Activated CD4-positive, CD25-positive, alpha-beta regulatory T cell treated with anti-CD3 and anti-CD28 coated beads, Interleukin-2, amount 50 U/mL, for 24 hours (primary cell): Measurements from ENCODE around the gene CD7.
"Not testable (repeated sequence)": the region's sequence is repeated elsewhere in the genome, so short reads cannot be mapped to it uniquely, and the experiment has no call there.

Experiments used
- ATAC-seq, 2 donors: fragments of 150-1000 bp; cut with Tn5 transposase; one replicate each; pipeline ENCODE4 v1.10.0; 2021; ENCODE audit warnings: mild to moderate bottlenecking in 1 of 2, moderate library complexity in 1 of 2

The CD7 gene

DNA sequence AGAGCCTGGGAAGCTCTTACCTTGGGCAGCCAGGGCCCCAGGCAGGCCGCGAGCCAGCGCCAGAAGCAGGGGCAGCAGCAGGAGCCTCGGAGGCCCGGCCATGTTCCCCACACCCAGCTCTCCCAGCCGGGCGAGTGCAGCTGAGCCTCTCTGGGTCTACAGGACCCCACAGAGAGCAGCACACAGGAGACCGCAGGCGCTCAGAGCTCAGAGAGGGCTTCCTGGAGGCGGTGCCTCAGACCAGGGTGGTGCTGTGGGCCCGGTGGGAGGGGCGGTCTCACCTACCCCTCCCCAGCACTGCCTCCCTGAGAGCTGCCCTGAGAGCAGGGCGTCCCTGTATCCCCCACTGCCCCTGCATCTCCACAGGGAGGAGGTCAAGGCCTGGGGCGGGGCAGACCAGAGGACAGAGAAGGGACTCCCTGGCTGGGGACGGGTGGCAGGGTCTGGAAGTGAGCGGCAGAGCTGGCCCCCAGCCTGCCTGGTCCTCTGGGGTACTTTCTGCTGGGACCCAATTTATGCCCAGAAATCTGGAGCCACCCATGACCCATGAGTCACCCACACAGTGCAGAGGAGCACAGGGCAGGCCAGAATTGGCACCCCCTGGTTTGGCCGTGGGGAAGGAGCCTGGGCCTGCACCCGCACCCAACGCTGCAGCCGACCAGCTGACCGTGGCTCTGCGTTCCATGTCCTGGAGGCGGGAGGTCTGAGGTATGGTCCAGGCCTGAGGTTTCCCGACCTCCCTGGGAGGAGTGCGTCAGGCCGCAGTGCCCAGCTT, at the start of gene CD7:
Gene CD7 (minus strand): TSS at position 215 of the 775 bp plus-strand sequence. CDS start 113 bp downstream, at position 102.
- ATAC-seq = peak; percentile 70 to 76

DNA sequence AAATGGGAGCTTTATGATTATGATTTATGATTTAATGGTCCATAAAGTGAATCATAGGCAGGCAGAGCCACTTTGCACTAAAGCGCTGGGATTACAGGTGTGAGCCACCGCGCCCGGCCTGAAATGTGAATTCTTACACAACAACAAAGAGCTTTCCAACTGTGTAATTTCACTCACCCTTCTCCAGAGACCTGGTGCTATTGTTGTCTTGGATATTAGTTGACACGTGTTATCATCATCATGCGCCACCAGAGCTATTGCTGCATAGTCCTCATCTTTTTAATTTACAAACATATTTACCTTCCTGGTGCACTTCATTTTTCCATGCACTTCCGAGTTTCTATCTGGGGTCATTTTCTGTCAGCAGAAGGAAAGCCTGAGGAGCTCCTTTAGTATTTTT, 49.3 kb upstream of the CD7 start:
- ATAC-seq = no peak

DNA sequence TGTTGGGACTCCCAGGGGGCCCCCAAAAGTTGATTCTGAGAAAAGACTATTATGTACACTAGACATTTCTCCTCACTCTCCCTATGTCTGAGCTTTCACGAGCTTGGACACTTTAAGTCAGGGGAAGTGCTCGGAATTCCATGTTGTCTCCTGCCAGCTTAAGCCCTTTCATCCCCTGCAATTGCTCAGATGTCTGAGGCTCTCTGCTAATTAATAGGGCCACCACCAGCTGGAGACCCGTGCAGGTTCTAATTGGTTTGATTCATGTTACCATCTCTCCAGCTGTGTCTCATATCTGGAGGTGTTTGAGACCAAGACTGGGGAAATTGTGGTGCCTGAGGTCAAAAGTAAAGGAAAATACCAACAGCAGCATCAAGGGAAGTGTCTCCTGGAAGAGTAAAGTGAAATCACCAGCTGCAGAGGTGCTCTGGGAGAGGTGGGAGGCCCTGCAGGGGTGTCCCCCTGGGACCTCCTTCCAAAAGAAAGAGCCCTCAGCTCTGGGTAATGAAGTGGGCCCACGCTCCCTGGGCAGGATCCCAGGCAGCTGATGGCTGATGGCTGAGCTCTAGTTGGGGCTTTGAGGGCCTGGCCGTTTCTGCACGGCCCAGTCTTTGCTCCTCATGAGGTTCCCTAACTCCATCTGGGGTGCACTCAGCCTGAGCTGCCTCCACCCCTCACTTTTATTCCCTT, 48.3 kb upstream of the CD7 start:
- no peak for ATAC-seq

DNA sequence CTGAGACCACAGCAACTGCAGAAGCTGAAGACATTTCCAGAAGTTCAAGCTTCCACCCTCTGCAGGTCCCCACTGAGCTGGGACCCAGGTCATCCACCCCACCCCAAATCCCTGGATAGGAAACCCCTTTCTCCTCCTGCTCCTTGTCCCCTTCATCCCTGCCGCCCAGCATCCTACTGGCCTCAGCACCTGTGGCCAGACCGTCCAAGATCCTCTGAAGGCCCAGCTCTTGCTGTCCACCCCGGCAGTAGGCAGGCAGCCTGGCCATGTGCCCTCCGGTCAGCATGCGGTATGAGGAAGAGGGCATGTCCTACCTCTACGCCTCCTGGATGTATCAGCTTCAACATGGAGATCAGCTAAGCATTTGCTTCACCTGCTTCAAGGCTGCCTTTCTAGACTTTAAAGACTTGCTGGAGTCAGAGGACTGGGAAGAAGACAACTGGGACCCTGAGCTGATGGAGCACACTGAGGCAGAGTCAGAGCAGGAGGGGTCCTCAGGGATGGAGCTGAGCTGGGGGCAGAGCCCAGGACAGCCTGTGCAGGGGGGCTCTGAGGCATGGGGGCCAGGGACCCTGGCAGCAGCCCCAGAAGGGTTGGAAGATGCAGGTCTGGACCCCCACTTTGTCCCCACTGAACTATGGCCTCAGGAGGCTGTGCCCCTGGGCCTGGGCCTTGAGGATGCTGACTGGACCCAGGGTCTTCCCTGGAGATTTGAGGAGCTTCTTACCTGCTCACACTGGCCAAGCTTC, 44.7 kb upstream of the CD7 start:
- no peak for ATAC-seq

DNA sequence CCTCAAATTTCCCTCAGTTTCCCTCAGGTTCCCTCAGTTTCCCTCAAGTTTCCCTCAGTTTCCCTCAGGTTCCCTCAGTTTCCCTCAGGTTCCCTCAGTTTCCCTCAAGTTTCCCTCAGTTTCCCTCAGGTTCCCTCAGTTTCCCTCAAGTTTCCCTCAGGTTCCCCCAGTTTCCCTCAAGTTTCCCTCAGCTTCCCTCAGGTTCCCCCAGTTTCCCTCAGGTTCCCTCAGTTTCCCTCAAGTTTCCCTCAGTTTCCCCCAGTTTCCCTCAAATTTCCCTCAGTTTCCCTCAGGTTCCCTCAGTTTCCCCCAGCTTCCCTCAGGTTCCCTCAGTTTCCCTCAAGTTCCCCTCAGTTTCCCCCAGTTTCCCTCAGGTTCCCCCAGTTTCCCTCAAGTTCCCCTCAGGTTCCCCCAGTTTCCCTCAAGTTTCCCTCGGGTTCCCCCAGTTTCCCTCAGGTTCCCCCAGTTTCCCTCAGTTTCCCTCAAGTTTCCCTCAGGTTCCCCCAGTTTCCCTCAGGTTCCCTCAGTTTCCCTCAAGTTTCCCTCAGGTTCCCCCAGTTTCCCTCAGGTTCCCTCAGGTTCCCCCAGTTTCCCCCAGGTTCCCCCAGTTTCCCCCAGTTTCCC, 42.2 kb upstream of the CD7 start:
- not testable (repeated sequence) for ATAC-seq

DNA sequence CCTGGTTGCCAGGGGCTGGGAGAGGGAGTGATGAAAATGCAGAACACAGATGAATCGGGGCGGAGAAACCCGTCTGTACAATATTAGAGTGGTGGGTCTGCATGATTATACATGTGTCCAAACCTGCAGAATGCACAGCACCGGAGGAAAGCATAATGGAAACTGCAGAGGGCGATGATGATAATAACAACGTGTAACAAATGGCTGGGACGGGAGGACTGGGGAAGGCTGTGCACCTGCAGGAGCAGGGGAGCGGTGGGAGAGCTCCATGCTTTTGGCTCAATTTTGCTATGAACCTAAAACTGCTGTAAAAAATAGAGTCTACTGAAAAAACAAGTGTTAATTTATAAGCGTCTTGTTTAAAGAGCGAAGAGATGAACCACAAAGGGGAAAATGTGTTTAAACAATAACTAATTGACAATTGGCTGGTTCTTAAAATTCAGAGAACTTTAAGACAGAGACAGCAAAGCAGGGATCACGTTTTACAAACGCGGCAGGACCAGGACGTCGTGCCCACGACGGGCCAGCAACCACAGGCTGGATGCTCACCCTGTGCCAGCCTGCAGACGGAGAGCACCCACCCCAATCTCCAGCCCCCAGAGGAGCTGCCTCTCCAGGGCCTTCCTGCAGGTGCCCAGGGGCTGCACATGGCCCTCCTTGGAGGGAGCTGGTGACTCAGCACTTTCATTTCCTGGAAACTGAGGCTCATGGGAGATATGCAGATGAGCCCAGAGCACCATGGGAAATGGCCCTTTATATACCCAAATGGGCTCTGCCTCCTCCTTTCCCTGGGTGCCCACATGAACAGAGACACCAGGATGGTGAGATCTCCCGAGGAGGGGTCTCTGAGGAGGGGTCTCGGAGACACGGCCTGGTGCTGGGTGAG, 41.3 kb upstream of the CD7 start, which contains the start of gene TEX19:
Gene TEX19 (plus strand): TSS at position 783 of the 886 bp plus-strand sequence. CDS start 2,904 bp downstream, outside the sequence.
- peak; percentile 68 to 77 for ATAC-seq

DNA sequence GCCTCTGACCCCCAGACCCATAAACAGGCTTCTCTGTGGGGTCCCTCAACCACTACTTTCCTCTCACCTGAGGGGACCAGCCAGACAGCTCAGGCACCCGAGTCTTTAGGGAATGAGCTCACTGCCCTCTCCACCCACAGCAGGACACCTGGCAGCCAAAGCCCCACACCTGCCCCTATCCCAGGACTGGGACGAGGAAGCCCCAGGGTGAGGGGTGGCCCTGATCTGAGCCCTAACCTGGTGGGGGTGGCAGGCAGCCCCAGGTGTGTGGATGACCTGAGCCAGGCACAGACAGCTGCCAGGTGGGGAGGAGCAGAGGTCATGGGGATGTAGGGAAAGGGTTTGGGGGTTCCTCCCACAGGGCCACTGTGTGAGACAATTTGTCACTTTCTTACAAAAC, 40.0 kb upstream of the CD7 start:
- ATAC-seq = no peak

DNA sequence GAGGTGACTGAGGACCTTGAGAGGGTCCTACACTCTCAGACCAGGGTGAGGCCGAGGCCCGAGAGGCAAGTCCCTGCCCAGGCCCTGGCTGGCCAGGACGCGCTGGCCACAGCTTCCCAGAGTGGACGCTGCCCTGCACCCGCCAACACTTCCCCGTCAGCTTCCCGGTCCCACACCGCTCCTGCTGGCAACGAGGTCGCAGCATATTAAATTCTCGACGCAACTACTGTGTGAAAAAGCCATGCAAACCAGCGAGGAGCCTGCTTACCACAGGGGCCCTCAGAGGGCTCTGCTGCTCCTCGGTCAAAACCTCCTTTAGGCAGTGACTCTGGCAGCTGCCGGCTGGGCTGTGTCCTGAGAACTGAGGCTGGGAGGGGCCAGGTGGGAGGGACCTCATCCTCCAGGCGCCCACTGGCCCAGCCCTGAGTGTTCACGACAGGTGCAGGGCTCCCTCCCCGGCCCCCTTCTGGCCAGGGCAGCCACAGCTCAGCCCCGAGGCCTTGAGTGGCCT, 39.5 kb upstream of the CD7 start:
- no peak for ATAC-seq

DNA sequence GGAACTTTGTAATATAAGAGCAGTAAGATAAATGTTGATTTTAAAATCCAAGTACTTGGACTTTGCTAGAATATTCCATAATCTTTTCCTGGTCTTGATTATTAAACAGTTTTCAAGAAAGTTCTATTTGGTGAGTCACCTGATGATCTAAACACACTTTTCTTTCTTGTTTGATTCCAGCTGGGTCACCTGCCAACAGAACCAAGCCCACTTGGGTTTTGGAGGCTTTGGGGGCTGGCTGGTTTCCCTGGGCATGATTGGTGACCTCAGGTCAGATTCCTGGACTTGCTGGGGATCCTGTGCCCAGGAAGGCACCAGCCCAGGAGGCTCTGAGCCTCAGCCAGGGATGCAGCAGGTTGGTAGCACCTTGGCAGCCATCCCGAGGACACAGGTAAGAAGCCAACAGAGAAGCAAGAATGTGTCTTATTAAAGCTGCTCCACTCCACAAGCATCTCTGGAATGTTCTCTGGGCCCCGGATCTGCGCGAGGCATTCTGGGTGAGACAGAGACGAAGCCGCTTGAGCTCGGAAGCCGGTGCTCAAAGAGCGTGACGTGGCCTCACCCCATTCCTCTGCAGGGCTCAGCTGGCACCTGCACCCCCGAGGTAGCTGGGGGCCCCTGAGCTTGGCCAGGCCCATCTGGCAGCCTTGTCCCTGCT, 38.5 kb upstream of the CD7 start:
- ATAC-seq = no peak

DNA sequence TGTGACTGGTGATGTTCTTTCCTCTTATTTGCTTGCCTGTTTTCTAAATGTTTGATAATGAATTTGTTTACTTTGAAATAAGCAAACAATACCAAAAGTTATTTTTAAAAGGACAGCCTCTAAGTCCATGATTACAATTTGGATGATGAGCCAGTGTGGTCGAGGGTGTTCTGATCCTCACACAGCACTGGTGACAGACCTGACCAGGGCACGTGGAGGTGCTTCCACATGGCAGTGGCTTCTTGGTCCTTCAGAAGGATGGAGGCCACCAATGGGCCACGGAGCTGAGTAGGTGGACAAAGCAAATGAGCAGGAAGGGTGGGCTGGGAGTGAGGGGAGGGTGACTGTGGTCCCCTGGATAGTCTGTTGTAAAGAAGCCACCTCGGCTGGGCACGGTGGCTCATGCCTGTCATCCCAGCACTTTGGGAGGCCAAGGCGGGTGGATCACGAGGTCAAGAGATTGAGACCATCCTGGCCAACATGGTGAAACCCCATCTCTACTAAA, 37.4 kb upstream of the CD7 start:
- ATAC-seq = no peak

DNA sequence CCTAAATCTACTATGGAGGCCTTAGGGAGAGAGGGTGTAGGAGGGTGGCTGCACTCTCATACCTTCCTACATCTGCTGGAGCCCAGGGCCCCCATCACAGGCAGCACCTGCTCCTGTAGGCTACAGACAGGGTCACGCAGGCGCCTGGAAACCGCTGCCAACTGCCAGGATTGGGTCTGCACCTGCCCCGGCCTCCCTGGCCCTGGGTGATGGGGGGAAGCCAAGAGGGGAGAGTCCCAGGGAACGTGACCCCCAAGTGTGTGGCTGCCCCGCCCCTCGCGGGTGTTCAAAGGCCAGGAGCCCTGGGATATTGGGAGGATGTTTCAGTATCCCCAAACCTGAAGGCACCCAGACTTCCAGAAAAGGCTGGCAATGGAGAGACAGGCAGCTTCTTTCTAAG, 36.1 kb upstream of the CD7 start:
- no peak for ATAC-seq

DNA sequence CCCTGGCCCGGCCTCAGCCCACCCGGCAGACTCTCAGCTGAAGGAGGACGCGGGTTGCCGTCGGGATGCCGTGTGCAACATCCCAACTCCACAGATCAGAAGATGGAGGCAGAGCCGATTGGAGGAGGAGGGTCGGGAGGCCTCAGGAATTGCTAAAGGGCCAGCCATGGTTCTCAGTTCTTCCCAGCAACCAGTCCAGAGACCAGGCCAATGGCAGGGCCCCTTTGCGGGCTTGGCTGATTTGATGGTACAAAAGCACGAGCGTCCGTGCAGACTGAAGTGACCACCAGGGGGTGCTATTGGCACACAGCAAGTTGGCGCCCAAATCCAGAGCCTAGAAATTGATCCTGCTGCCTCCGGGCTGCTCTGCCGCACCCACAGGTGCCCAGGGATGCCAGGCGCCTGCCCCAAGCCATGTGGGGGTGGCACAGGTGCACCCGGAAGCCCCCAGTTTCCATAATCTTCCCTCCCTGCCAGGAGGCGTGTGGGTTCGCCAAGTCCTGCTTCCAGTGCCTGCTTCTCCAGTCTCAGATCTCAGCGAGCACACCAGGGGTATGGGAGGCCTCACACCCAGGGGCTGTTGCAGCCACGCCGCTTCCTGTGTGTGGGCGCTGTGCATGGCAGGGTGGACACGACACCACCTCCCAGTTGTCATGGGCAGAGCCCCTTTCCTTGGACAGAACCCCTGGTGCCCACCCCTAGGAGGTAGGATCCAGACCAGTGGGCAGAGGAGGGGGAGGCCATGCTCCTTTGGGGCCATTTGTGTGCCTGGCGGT, 34.5 kb upstream of the CD7 start:
- peak; percentile 85 to 88 for ATAC-seq

DNA sequence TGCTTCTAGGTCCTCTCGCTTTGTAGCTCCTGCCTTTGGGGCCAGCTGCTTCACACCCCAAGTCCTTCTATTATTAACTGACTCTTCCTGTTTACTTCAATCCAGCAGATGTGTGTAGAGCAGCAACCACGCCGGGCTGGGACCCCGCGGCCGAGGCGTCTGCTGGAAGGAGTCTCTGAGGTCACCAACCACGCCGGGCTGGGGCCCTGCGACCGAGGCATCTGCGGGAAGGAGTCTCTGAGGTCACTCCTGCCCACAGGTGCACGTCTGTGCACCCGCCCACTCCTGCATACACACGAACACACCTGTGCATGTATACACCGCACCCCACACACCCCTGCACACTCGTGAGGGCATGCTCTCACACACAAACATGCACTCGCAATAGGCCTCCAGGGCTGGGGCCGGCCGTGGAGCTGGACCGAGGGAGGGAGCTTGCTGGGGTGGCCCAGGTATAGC, 33.9 kb upstream of the CD7 start:
- no peak for ATAC-seq

DNA sequence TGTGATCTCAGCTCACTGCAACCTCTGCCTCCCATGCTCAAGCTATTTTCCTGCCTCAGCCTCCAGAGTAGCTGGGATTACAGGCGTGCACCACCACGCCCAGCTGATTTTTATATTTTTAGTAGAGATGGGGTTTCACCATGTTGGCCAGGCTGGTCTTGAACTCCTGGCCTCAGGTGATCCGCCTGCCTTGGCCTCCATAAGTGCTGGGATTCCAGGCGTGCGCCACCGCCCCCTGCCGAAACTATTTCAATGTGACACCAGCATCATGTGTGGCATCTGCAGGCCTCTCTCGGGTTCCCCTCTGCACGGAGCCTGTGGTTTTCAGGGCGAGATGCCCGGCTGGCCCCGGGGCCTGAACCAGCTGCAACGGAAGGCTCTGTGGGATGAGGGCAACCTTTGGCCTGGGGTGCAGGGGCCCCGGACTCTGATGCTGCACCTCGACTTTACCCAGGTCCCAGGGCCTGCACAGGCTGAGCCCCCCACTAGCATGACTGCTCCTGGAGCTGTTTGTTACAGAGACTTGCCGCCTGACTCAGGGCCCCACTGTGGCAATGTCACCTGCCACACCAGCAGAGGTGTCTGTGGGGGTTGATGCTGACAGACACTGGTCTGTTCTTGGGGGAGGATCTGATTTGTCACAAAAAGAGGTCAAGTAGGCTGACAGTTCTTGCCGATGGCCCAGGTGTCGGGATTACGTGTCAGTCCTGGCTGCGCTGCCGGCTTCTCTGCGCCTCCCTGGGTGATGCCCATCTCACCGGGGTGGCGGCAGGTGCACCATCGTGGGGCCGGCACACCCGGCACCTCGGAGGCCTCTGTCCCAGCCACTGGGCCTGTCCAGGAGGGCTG, 33.0 kb upstream of the CD7 start:
- ATAC-seq = peak in 1 of 2 donors; percentile 34

DNA sequence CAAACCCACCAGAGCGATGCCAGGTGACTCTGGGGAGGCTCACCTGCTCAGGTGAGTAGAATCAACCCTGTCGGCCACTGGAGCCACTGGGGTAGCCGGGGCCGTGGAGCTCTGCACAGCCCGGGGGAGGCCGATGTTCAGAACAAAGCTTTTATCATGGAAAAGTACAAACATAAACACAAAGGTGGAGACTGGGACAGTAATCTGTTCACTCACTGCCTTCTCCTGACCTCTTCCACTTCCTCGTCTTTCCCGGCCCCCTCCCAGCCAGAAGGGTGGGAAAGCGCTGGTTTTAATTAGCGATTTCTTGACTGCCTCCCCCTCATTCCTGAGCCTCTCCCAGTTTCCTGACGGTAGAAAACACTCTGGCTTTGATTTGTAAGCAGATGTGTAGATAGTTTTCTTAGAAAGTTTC, 31.9 kb upstream of the CD7 start:
- no peak for ATAC-seq

DNA sequence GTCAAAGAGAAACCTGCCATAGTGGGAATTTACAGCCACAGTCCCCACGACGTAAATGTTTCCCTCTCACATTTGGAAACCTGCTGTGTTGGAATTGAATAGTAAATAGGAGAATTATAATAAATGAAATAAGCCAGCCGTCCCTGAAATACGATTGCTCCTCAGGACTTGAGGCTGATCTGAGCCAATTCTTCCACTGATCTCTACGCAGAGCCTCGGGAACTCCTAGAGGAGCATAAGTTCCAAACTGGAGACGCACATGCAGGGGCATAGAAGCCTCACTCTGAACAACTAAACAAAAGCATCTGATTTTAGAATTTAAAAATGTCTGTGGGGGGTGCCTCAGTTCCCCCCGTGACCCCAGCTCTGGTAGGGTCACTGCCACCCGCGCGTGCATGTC, 31.5 kb upstream of the CD7 start:
- ATAC-seq = no peak

DNA sequence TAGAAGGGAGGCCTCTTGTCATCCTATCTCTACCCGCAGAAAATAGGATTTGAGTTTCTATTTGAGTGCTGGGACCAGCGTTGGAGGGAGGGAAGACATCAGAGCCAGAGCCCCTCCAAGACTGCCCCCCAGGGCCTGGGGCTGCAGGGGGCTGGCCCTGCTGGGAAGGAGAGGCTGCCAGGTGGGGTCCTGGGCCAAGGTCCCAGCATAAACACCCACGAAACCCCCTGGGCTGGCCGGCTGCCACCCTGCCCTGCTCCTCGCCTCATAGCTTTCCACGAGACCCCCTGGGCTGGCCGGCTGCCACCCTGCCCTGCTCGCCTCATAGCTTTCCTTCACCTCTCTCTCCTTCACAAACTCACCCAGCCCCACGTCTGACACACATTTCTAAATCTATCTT, 31.0 kb upstream of the CD7 start:
- no peak for ATAC-seq

DNA sequence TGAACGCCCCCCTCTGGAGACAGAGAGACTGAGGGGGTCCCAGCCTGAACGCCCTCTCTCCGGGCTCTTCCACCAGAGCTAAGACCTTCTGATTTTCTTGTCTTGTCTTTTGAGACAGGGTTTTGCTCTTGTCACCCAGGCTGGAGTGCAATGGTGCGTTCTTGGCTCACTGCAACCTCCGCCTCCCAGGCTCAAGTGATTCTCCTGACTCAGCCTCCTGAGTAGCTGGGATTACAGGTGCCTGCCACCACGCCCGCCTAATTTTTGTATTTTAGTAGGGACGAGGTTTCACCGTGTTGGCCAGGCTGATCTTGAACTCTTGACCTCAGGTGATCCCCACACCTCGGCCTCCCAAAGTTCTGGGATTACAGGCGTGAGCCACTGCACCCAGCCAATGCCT, 30.6 kb upstream of the CD7 start:
- not testable (repeated sequence) for ATAC-seq
